A549 (cell line): Measurements from ENCODE around the gene MIS18A. TPM values are rescaled to one million over a fixed set of nuclear protein-coding genes. Genes with fewer than 3 reads are reported as not detected.

Experiments
- ATAC-seq, 2 experiments: fragments of 200-7000 bp in 1 of 2; fragments of >200 bp in 1 of 2; cut with Nextera tagmentation in 1 of 2; cut with Tn5 transposase in 1 of 2; 3 replicates each; pipeline versions ENCODE4 v1.8.0 to v1.9.1; 2018 to 2020; ENCODE audit warnings: mild to moderate bottlenecking in 1 of 2, moderate library complexity in 1 of 2
- CTCF ChIA-PET: fragments of 300-600 bp; sonication (Branson Sonifier 250); formaldehyde crosslinking; extraction: SDS; loops from one replicate; lab custom pipeline; 2021; ENCODE audit warnings: antibody characterized with exemption, inconsistent platforms; lab: Yijun Ruan, JAX
- POLR2A ChIA-PET: fragments of 350-600 bp; formaldehyde crosslinking; extraction: SDS; loops from one replicate; lab custom pipeline; 2021; ENCODE audit warnings: antibody characterized with exemption, inconsistent platforms; lab: Yijun Ruan, JAX
- DNase-seq, 2 experiments: peaks; one replicate each; pipeline versions ENCODE4 v3.0.0 to v3.0.0-alpha.2; 2011 to 2016; ENCODE audit warnings: low read depth in 1 of 2, low spot score in 1 of 2
- FAIRE-seq: peaks from 2 replicates; lab custom pipeline; 2011; peaks lifted over from hg19 to GRCh38; lab: Jason Lieb, UNC
- H3K27ac ChIP-seq, 2 experiments: fragments of >200 bp; sonication (Bioruptor Twin); formaldehyde crosslinking; 3 replicates each; pipeline ENCODE4 v1.5.1; 2016 to 2017
- H3K4me1 ChIP-seq: fragments of >200 bp; sonication (Bioruptor Twin); formaldehyde crosslinking; 3 replicates; pipeline ENCODE4 v1.6.1; 2016
- H3K4me2 ChIP-seq: fragments of >200 bp; sonication (Bioruptor Twin); formaldehyde crosslinking; 3 replicates; pipeline ENCODE4 v1.6.1; 2016
- H3K4me3 ChIP-seq: fragments of >200 bp; sonication (Bioruptor Twin); formaldehyde crosslinking; 3 replicates; pipeline ENCODE4 v1.5.1; 2016
- H3K9me3 ChIP-seq: fragments of >200 bp; sonication (Bioruptor Twin); formaldehyde crosslinking; 3 replicates; pipeline ENCODE4 v1.6.1; 2016
- BCL3 ChIP-seq: fragments of >200 bp; sonication (Bioruptor Twin); formaldehyde crosslinking; IDR thresholded peaks from 3 replicates; pipeline ENCODE4 v1.6.1; 2016
- BHLHE40 ChIP-seq: IDR thresholded peaks from 2 replicates; pipeline ENCODE4 v1.6.1; 2012; ENCODE audit warnings: low read depth, low read length, inconsistent platforms
- CBX8 ChIP-seq: fragments of 200-600 bp; sonication (generic); IDR thresholded peaks from 2 replicates; pipeline ENCODE4 v1.6.1; 2016
- E2F6 ChIP-seq: IDR thresholded peaks from 2 replicates; pipeline ENCODE4 v1.6.1; 2012; ENCODE audit warnings: low read depth, borderline replicate concordance
- EHF ChIP-seq: fragments of 250-450 bp; sonication (Bioruptor Pico); IDR thresholded peaks from 2 replicates; pipeline ENCODE4 v1.5.0; 2020; ENCODE audit warnings: mild to moderate bottlenecking
- EHMT2 ChIP-seq: fragments of 200-600 bp; sonication (generic); IDR thresholded peaks from 2 replicates; pipeline ENCODE4 v1.6.1; 2016; ENCODE audit warnings: antibody characterized with exemption, low read depth, mild to moderate bottlenecking, moderate library complexity
- ESRRA ChIP-seq: fragments of 150-350 bp; IDR thresholded peaks from 2 replicates; pipeline ENCODE4 v1.6.1; 2014; ENCODE audit warnings: mild to moderate bottlenecking, low read length, borderline replicate concordance
- FOSB ChIP-seq: fragments of 250-450 bp; sonication (Bioruptor Pico); IDR thresholded peaks from 2 replicates; pipeline ENCODE4 v1.5.0; 2020; ENCODE audit warnings: mild to moderate bottlenecking, moderate library complexity
- JUNB ChIP-seq: fragments of >200 bp; sonication (Bioruptor Twin); formaldehyde crosslinking; IDR thresholded peaks from 2 replicates; pipeline ENCODE4 v1.6.1; 2016
- MAFK ChIP-seq: fragments of 450-650 bp; IDR thresholded peaks from 2 replicates; pipeline ENCODE4 v1.6.1; 2014; ENCODE audit not compliant: partially characterized antibody
- MAZ ChIP-seq: fragments of 150-350 bp; IDR thresholded peaks from 2 replicates; pipeline ENCODE4 v1.6.1; 2014; ENCODE audit warnings: antibody characterized with exemption, low read depth, low read length, borderline replicate concordance
- RAD21 ChIP-seq, 2 experiments: fragments of >200 bp in 1 of 2; sonication (Bioruptor Twin) in 1 of 2; formaldehyde crosslinking in 1 of 2; IDR thresholded peaks in 1 of 2; conservative IDR thresholded peaks in 1 of 2; 2 replicates in 1 of 2; 3 replicates in 1 of 2; pipeline ENCODE4 v1.6.1; 2012 to 2018; ENCODE audit warnings: inconsistent platforms in 1 of 2
- RARB ChIP-seq: fragments of 250-450 bp; sonication (Bioruptor Pico); IDR thresholded peaks from 2 replicates; pipeline ENCODE4 v1.8.0; 2021; ENCODE audit warnings: mild to moderate bottlenecking, moderate library complexity
- REST ChIP-seq: fragments of 200-600 bp; sonication (generic); IDR thresholded peaks from 2 replicates; pipeline ENCODE4 v1.6.1; 2016; ENCODE audit warnings: antibody characterized with exemption, mild to moderate bottlenecking, moderate library complexity
- RNF2 ChIP-seq: fragments of 200-600 bp; sonication (generic); IDR thresholded peaks from 2 replicates; pipeline ENCODE4 v1.6.1; 2016; ENCODE audit warnings: low read depth, mild to moderate bottlenecking, antibody characterized with exemption, moderate library complexity, borderline replicate concordance
- SMC3 ChIP-seq: fragments of >200 bp; sonication (Bioruptor Twin); formaldehyde crosslinking; IDR thresholded peaks from 3 replicates; pipeline ENCODE4 v1.6.1; 2018; ENCODE audit warnings: inconsistent platforms
- TFCP2L1 ChIP-seq: fragments of 250-450 bp; sonication (Bioruptor Pico); IDR thresholded peaks from 2 replicates; pipeline ENCODE4 v1.5.0; 2021; ENCODE audit warnings: mild to moderate bottlenecking
- ZFP36 ChIP-seq: fragments of 450-650 bp; IDR thresholded peaks from 2 replicates; pipeline ENCODE4 v1.6.1; 2014; ENCODE audit warnings: borderline replicate concordance; ENCODE audit not compliant: partially characterized antibody
- ZSCAN20 ChIP-seq: fragments of 250-450 bp; sonication (Bioruptor Pico); IDR thresholded peaks from 2 replicates; pipeline ENCODE4 v1.8.0; 2022; ENCODE audit warnings: mild to moderate bottlenecking, moderate library complexity
- whole genome bisulfite sequencing: methylation state at CpG from one replicate; pipeline ENCODE4 v1.1.6; 2017; ENCODE audit errors: missing lambda C conversion rate; 5-methylcytosine and 5-hydroxymethylcytosine counted together
- polyA plus RNA-seq, 4 experiments: library from polyadenylated mRNA; depleted of rRNA in 3 of 4; stranded (reverse); fragments of >200 nt; fragmentation: RNase III in 1 of 4; extraction: RNeasy Plus Mini Kit Qiagen cat#74134 plus additional on column Dnase treatment in 1 of 4; gene quantifications; 2 replicates in 3 of 4; 3 replicates in 1 of 4; pipeline ENCODE4 v1.2.3, GENCODE V29; 2011 to 2017
- TF ChIP-seq, protein P1 (sequence below): IDR thresholded peaks from 2 replicates; pipeline ENCODE4 v1.6.1; 2012
- TF ChIP-seq, protein P2 (sequence below): fragments of 250-450 bp; sonication (Bioruptor Pico); IDR thresholded peaks from 2 replicates; pipeline ENCODE4 v1.5.0; 2021; ENCODE audit warnings: mild to moderate bottlenecking, moderate library complexity, borderline replicate concordance

MIS18A gene
- polyA plus RNA-seq, 2 of the 4 experiments (the other 2 are of a cell fraction) = 18.4 to 18.8 TPM

DNA sequence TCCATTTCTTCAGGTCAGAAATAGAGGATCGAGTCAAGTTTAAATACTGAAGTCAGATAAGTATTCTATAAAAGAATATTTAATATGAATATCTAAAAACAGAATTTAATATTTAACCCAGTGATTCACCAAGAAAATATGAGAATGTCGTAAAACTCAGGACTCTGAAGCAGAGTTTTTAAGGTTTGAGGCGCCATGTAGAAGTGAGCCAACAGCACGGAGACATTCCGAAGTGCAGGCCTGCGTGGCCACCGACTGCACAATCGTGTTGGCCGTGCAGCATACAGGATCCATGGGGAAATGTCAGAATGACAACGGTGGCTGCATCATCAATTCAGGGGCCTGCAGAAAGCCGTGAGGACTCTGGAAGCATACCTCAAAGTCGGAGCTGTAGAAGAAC lies 43.3 kb upstream of the MIS18A start:
- H3K9me3 ChIP-seq = no peaks in the 10 kb centered on the region
- peak in 1 of 2 experiments; percentile 12 for DNase-seq

DNA sequence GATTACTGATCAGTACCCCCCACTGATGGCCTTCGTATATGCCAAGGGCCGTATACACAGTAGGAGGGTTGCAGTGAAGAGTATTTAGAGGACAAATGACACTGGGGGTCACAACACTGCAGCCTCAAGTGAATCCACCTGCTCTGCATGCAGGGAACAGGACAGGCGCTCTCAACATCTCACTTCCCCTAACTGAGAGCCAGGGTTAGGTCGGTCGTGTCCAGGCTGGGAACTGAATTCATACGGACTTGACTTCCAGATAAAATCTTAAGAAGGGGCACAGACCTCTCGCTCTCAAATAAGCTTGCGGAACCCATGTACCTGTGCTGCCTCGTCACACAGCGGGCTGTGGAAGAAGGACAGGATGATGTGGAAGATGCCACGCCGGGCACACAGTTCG lies 42.6 kb upstream of the MIS18A start:
- H3K4me2 ChIP-seq = no peak overlapping the region
- CTCF ChIA-PET = no interaction called here
- WGBS = 98% methylated on average over 11 of the region's 13 CpGs
- DNase-seq = no peak
- FAIRE-seq = no peak
- H3K27ac ChIP-seq = peak overlapping the region in 1 of 2 experiments; percentile 71; a peak in 2 of 6 replicates
- no peak for ATAC-seq
- H3K4me3 ChIP-seq = no peak overlapping the region
- peaks cover 18% of the 10 kb centered on the region for H3K4me1 ChIP-seq
- H3K9me3 ChIP-seq = no peaks in the 10 kb centered on the region
- POLR2A ChIA-PET = no interaction called here
- no peak for TF ChIP-seq TFCP2L1
- TF ChIP-seq EHMT2 = no peak
- no peak for TF ChIP-seq SMC3
- TF ChIP-seq ESRRA = no peak
- no peak for TF ChIP-seq BCL3
- TF ChIP-seq RNF2 = no peak
- no peak for TF ChIP-seq REST

More for the DNA sequence above, 43.3 kb upstream of the MIS18A start:
- ChIA-PET POLR2A (no interaction called here), CTCF (no interaction called here)
- H3K4me3 ChIP-seq = no peak overlapping the region
- peak overlapping the region; percentile 52 for H3K4me2 ChIP-seq
- 40% methylated on average over 12 of the region's 12 CpGs for WGBS
- H3K4me1 ChIP-seq = peaks cover 18% of the 10 kb centered on the region
- ATAC-seq (peak in 1 of 2 experiments; percentile 63; a peak in 3 of 6 replicates), FAIRE-seq (no peak)
- TF ChIP-seq BHLHE40 (no peak), MAFK (no peak), MAZ (no peak), FOSB (CRISPR knock-in tag) (no peak), RARB (CRISPR knock-in tag) (no peak), TFCP2L1 (no peak), REST (no peak), ESRRA (no peak), ZFP36 (no peak), JUNB (no peak), RAD21 (conservative IDR thresholded peaks at IDR 0.05 in 1 of 2, IDR thresholded peaks at IDR 0.05 in 1 of 2) (no peak), ZSCAN20 (no peak), E2F6 (no peak), CBX8 (no peak), EHF (no peak)
- TF ChIP-seq, protein P1, sequence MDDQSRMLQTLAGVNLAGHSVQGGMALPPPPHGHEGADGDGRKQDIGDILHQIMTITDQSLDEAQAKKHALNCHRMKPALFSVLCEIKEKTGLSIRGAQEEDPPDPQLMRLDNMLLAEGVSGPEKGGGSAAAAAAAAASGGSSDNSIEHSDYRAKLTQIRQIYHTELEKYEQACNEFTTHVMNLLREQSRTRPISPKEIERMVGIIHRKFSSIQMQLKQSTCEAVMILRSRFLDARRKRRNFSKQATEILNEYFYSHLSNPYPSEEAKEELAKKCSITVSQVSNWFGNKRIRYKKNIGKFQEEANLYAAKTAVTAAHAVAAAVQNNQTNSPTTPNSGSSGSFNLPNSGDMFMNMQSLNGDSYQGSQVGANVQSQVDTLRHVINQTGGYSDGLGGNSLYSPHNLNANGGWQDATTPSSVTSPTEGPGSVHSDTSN = no peak
- TF ChIP-seq, protein P2, sequence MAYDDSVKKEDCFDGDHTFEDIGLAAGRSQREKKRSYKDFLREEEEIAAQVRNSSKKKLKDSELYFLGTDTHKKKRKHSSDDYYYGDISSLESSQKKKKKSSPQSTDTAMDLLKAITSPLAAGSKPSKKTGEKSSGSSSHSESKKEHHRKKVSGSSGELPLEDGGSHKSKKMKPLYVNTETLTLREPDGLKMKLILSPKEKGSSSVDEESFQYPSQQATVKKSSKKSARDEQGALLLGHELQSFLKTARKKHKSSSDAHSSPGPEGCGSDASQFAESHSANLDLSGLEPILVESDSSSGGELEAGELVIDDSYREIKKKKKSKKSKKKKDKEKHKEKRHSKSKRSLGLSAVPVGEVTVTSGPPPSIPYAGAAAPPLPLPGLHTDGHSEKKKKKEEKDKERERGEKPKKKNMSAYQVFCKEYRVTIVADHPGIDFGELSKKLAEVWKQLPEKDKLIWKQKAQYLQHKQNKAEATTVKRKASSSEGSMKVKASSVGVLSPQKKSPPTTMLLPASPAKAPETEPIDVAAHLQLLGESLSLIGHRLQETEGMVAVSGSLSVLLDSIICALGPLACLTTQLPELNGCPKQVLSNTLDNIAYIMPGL (CRISPR knock-in tag) = no peak
- TF ChIP-seq, all 56 proteins: peak for 0
- H3K27ac ChIP-seq = peak overlapping the region; percentile 47 to 71; a peak in 4 of 6 replicates
